Mesendoderm (in vitro differentiated cells): ENCODE results near the gene SRMS.

Experiments used
- DNase-seq: peaks from one replicate; pipeline ENCODE4 v3.0.0; 2013
- H2AK5ac ChIP-seq: 2 replicates; pipeline ENCODE4 v1.6.1; 2013; ENCODE audit warnings: low read length, inconsistent platforms
- H2BK120ac ChIP-seq: 2 replicates; pipeline ENCODE4 v1.6.1; 2013; ENCODE audit warnings: low read depth, mild to moderate bottlenecking, low read length, moderate library complexity, mixed read lengths
- H2BK15ac ChIP-seq: replicated peaks from 2 replicates; pipeline ENCODE4 v1.6.1; 2013; ENCODE audit warnings: low read depth, mild to moderate bottlenecking, moderate library complexity
- H2BK5ac ChIP-seq: 2 replicates; pipeline ENCODE4 v1.6.1; 2013; ENCODE audit warnings: low read length, inconsistent platforms
- H3K18ac ChIP-seq: 2 replicates; pipeline ENCODE4 v1.6.1; 2013; ENCODE audit warnings: mild to moderate bottlenecking, low read length, mixed read lengths
- H3K23ac ChIP-seq: one replicate; pipeline ENCODE4 v1.6.1; 2013; ENCODE audit warnings: low read length
- H3K27ac ChIP-seq: 2 replicates; pipeline ENCODE4 v1.5.1; 2013; ENCODE audit warnings: low read depth, mild to moderate bottlenecking, inconsistent platforms, low read length, moderate library complexity
- H3K27me3 ChIP-seq: 2 replicates; pipeline ENCODE4 v1.6.1; 2013; ENCODE audit warnings: low read length, control low read depth, mild to moderate bottlenecking, inconsistent platforms; ENCODE audit not compliant: insufficient read depth, poor library complexity
- H3K36me3 ChIP-seq: 2 replicates; pipeline ENCODE4 v1.6.1; 2013; ENCODE audit warnings: low read length, inconsistent platforms; ENCODE audit not compliant: control insufficient read depth, insufficient read depth
- H3K4ac ChIP-seq: one replicate; pipeline ENCODE4 v1.6.1; 2013; ENCODE audit warnings: low read depth, mild to moderate bottlenecking, low read length, moderate library complexity
- H3K4me1 ChIP-seq: 2 replicates; pipeline ENCODE4 v1.6.1; 2013; ENCODE audit warnings: low read depth, low read length, inconsistent platforms; ENCODE audit not compliant: control insufficient read depth
- H3K4me2 ChIP-seq: 2 replicates; pipeline ENCODE4 v1.6.1; 2013; ENCODE audit warnings: low read length
- H3K4me3 ChIP-seq: 2 replicates; pipeline ENCODE4 v1.5.1; 2013; ENCODE audit warnings: mild to moderate bottlenecking, low read length
- H3K56ac ChIP-seq: one replicate; pipeline ENCODE4 v1.6.1; 2013; ENCODE audit warnings: low read length
- H3K79me1 ChIP-seq: 2 replicates; pipeline ENCODE4 v1.6.1; 2013; ENCODE audit warnings: low read length, inconsistent platforms
- H3K79me2 ChIP-seq: 2 replicates; pipeline ENCODE4 v1.6.1; 2013; ENCODE audit warnings: mild to moderate bottlenecking, low read length; ENCODE audit not compliant: control insufficient read depth, insufficient read depth
- H3K9ac ChIP-seq: 2 replicates; pipeline ENCODE4 v1.6.1; 2013; ENCODE audit warnings: low read length, inconsistent platforms
- H4K5ac ChIP-seq: one replicate; pipeline ENCODE4 v1.6.1; 2013; ENCODE audit warnings: low read length
- H4K8ac ChIP-seq: one replicate; pipeline ENCODE4 v1.6.1; 2013; ENCODE audit warnings: low read depth, mild to moderate bottlenecking, control low read depth, low read length, moderate library complexity
- WGBS: extraction: QIAGEN DNeasy Blood & Tissue Kit; methylation state at CpG from one replicate; pipeline ENCODE4 v1.1.7; 2013; ENCODE audit warnings: low lambda C conversion rate, missing lambda C conversion rate; ENCODE audit not compliant: insufficient coverage; ENCODE audit errors: extremely low coverage; 5-methylcytosine and 5-hydroxymethylcytosine counted together

The SRMS gene

DNA sequence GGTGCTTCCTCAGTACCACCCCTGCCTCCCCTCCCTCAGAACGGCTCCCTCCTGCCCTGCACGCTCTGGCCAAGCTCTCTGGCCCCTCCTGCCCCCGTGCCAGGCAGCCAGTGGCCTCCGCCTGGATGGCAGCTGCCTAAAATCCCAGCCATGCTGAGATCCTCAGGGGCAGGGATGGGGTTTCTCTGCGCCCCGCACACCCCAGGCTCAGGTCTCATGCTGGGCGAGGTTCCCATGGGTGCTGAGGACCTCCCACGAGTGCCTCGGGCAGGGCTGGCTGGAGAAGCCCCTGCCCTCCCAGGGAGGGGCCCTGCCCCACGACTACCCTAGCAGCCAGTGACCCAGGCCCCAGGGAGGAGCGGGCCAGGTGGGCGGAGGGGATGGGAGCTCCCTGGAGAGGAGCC lies 13.1 kb downstream of the SRMS start:
- WGBS: no CpG with 5 or more reads among the region's 12 CpGs
- no peak overlapping the region for H2AK5ac ChIP-seq
- H3K36me3 ChIP-seq: no peaks in the 10 kb centered on the region
- H2BK5ac ChIP-seq: no peak overlapping the region
- H3K4me3 ChIP-seq: no peak overlapping the region
- H3K9ac ChIP-seq: no peak overlapping the region
- H2BK15ac ChIP-seq: no peak overlapping the region
- no peak overlapping the region for H3K4ac ChIP-seq
- no peak overlapping the region for H3K18ac ChIP-seq
- H3K79me2 ChIP-seq: no peaks in the 10 kb centered on the region
- no peak overlapping the region for H3K56ac ChIP-seq
- H2BK120ac ChIP-seq: no peak overlapping the region
- no peaks in the 10 kb centered on the region for H3K27me3 ChIP-seq
- H3K23ac ChIP-seq: no peak overlapping the region
- no peaks in the 10 kb centered on the region for H3K4me1 ChIP-seq
- no peak overlapping the region for H4K8ac ChIP-seq
- H3K4me2 ChIP-seq: no peak overlapping the region
- DNase-seq: no peak
- H4K5ac ChIP-seq: no peak overlapping the region
- no peaks in the 10 kb centered on the region for H3K79me1 ChIP-seq
- no peak overlapping the region for H3K27ac ChIP-seq

DNA sequence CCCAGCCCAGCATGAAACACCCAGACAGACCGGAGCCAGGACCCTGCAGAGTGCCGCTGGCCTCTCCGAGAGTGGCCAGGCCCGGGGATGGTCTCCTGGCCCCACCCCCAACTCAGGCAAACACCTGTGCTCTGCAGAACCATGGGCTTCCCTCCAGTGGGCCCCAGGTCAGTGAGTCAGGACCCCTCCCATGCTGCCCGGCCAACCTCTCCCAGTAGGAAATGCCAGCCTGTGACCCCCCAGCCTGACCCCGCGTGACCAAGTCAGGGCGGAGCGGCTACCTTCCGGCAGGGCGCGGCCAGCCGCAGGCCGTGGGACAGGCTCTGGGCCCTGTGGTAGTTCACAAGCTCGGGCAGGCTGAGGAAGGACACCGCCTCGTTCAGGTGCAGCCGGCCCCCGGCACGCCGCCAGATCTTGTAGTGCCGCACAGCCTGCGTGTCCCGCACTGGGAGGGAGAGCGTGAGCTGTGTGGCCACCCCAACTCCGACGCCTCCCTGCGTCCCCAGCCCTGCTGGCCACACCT lies 13.6 kb downstream of the SRMS start:
- H3K18ac ChIP-seq: no peak overlapping the region
- H3K4ac ChIP-seq: no peak overlapping the region
- no CpG with 5 or more reads among the region's 28 CpGs for WGBS
- H3K79me2 ChIP-seq: no peaks in the 10 kb centered on the region
- no peak overlapping the region for H4K8ac ChIP-seq
- H3K36me3 ChIP-seq: no peaks in the 10 kb centered on the region
- H2BK5ac ChIP-seq: no peak overlapping the region
- H3K79me1 ChIP-seq: no peaks in the 10 kb centered on the region
- no peak overlapping the region for H2AK5ac ChIP-seq
- H3K4me3 ChIP-seq: no peak overlapping the region
- H3K4me2 ChIP-seq: no peak overlapping the region
- H2BK15ac ChIP-seq: no peak overlapping the region
- no peaks in the 10 kb centered on the region for H3K4me1 ChIP-seq
- no peaks in the 10 kb centered on the region for H3K27me3 ChIP-seq
- no peak overlapping the region for H3K9ac ChIP-seq
- H2BK120ac ChIP-seq: no peak overlapping the region
- no peak overlapping the region for H3K56ac ChIP-seq
- H3K23ac ChIP-seq: no peak overlapping the region
- DNase-seq: no peak
- H3K27ac ChIP-seq: no peak overlapping the region
- no peak overlapping the region for H4K5ac ChIP-seq

GRCh38 chr20:63533388-63533787 lies 14.2 kb downstream of the SRMS start:
- no peak overlapping the region for H2AK5ac ChIP-seq
- no CpG with 5 or more reads among the region's 14 CpGs for WGBS
- no peak overlapping the region for H3K4me3 ChIP-seq
- H2BK120ac ChIP-seq: no peak overlapping the region
- H3K27me3 ChIP-seq: no peaks in the 10 kb centered on the region
- no peak overlapping the region for H3K9ac ChIP-seq
- H3K79me1 ChIP-seq: no peaks in the 10 kb centered on the region
- no peak overlapping the region for H4K5ac ChIP-seq
- H3K79me2 ChIP-seq: no peaks in the 10 kb centered on the region
- no peaks in the 10 kb centered on the region for H3K36me3 ChIP-seq
- DNase-seq: no peak
- no peak overlapping the region for H2BK5ac ChIP-seq
- H3K4ac ChIP-seq: no peak overlapping the region
- H2BK15ac ChIP-seq: no peak overlapping the region
- H4K8ac ChIP-seq: no peak overlapping the region
- no peak overlapping the region for H3K4me2 ChIP-seq
- H3K27ac ChIP-seq: no peak overlapping the region
- no peak overlapping the region for H3K23ac ChIP-seq
- H3K56ac ChIP-seq: no peak overlapping the region
- no peak overlapping the region for H3K18ac ChIP-seq
- H3K4me1 ChIP-seq: no peaks in the 10 kb centered on the region

GRCh38 chr20:63532449-63532971 lies 15.0 kb downstream of the SRMS start:
- Histone ChIP-seq H4K8ac (no peak overlapping the region), H2BK15ac (no peak overlapping the region), H3K36me3 (no peaks in the 10 kb centered on the region), H3K27me3 (no peaks in the 10 kb centered on the region), H3K23ac (no peak overlapping the region), H3K27ac (no peak overlapping the region), H4K5ac (no peak overlapping the region), H3K18ac (no peak overlapping the region), H3K56ac (no peak overlapping the region), H3K4me1 (no peaks in the 10 kb centered on the region), H3K79me1 (no peaks in the 10 kb centered on the region), H3K9ac (no peak overlapping the region), H3K4me3 (no peak overlapping the region), H2BK5ac (no peak overlapping the region), H2BK120ac (no peak overlapping the region), H3K4me2 (no peak overlapping the region), H3K4ac (no peak overlapping the region), H2AK5ac (no peak overlapping the region), H3K79me2 (no peaks in the 10 kb centered on the region)
- no peak for DNase-seq
- no CpG with 5 or more reads among the region's 24 CpGs for WGBS

DNA sequence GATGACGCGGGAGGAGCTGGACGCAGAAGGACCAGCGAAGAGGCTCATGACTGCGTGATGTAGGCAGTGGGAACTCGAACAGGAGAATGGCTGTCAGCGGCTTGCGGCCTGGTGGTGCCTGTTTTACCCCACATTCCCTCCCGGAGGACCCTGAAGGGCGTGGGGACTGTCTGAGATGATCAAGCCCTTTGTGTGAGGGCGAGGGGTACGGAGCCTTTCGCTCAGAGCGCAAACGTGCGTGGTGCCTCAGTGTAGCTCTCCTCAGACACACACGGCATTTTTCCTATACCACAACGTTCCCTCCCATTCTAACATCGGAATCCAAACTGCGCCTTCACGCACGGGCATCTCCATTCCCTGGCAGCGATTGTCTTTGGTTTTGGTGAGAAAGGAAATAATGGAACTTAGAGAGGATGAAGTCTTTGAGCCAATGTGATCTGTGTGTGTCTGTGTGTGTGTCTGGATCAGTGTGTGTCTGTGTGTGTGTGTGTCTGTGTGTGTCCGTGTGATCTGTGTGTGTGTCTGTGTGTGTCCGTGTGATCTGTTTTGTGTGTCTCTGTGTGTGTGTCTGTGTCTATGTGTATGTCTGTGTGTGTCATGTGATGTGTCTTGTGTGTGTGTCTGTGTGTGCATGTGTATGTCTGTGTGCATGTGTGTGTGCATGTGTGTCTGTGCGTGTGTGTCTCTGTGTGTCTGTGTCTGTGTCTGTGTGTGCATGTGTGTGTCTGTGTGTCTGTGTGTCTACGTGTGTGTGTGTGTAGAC lies 15.7 kb downstream of the SRMS start:
- H3K36me3 ChIP-seq: no peaks in the 10 kb centered on the region
- H3K4ac ChIP-seq: no peak overlapping the region
- no peak overlapping the region for H3K27ac ChIP-seq
- no peak overlapping the region for H2BK120ac ChIP-seq
- H4K8ac ChIP-seq: no peak overlapping the region
- no peak overlapping the region for H2AK5ac ChIP-seq
- no peaks in the 10 kb centered on the region for H3K79me1 ChIP-seq
- H3K9ac ChIP-seq: no peak overlapping the region
- no peaks in the 10 kb centered on the region for H3K4me1 ChIP-seq
- no peaks in the 10 kb centered on the region for H3K27me3 ChIP-seq
- no CpG with 5 or more reads among the region's 27 CpGs for WGBS
- no peak for DNase-seq
- no peak overlapping the region for H2BK15ac ChIP-seq
- no peak overlapping the region for H3K23ac ChIP-seq
- H3K18ac ChIP-seq: no peak overlapping the region
- H2BK5ac ChIP-seq: no peak overlapping the region
- H3K4me2 ChIP-seq: no peak overlapping the region
- H3K4me3 ChIP-seq: no peak overlapping the region
- H3K56ac ChIP-seq: no peak overlapping the region
- H3K79me2 ChIP-seq: no peaks in the 10 kb centered on the region
- H4K5ac ChIP-seq: no peak overlapping the region
